22Rv1 (cell line): ENCODE measurements around the gene ZNF609.

Source experiments
- ZFX ChIP-seq: fragments of 450-650 bp; IDR thresholded peaks from 2 replicates; pipeline ENCODE4 v1.6.1; 2017; ENCODE audit warnings: antibody characterized with exemption, borderline replicate concordance
- TF ChIP-seq, protein P1 (sequence below): fragments of 450-650 bp; IDR thresholded peaks from 2 replicates; pipeline ENCODE4 v1.5.1; 2017; ENCODE audit warnings: mild to moderate bottlenecking

DNA sequence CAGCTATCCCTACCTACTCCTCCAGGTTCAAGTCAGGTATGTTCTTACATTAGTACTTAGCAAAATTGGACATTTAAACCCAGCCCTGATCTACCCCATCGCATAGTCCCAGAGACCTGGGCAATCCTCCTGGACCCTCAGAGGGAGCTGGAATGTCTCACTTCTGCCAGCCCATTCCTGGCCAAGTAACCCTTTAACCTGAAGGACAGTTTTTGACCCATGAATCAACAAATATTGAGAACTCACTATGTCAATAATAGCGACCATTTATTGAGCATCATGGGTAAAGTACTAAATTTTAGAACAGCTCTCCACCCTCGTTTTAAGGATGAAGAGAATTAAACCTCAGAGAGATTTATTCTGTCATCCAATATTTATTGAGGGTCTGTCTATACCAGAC, 244.6 kb downstream of the ZNF609 start:
- TF ChIP-seq, protein P1, sequence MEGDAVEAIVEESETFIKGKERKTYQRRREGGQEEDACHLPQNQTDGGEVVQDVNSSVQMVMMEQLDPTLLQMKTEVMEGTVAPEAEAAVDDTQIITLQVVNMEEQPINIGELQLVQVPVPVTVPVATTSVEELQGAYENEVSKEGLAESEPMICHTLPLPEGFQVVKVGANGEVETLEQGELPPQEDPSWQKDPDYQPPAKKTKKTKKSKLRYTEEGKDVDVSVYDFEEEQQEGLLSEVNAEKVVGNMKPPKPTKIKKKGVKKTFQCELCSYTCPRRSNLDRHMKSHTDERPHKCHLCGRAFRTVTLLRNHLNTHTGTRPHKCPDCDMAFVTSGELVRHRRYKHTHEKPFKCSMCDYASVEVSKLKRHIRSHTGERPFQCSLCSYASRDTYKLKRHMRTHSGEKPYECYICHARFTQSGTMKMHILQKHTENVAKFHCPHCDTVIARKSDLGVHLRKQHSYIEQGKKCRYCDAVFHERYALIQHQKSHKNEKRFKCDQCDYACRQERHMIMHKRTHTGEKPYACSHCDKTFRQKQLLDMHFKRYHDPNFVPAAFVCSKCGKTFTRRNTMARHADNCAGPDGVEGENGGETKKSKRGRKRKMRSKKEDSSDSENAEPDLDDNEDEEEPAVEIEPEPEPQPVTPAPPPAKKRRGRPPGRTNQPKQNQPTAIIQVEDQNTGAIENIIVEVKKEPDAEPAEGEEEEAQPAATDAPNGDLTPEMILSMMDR = no peak
- TF ChIP-seq ZFX = no peak
